GM11168 (cell line): ENCODE results near the gene HOXD1.

Experiments used
- in situ Hi-C: fragments of 300-500 bp; cut with MboI; formaldehyde crosslinking; loops from one replicate; pipeline ENCODE4 v1.12.0; 2022; ENCODE audit warnings: low sequenced_read_pairs; ENCODE audit not compliant: unreplicated experiment

The HOXD1 gene

DNA sequence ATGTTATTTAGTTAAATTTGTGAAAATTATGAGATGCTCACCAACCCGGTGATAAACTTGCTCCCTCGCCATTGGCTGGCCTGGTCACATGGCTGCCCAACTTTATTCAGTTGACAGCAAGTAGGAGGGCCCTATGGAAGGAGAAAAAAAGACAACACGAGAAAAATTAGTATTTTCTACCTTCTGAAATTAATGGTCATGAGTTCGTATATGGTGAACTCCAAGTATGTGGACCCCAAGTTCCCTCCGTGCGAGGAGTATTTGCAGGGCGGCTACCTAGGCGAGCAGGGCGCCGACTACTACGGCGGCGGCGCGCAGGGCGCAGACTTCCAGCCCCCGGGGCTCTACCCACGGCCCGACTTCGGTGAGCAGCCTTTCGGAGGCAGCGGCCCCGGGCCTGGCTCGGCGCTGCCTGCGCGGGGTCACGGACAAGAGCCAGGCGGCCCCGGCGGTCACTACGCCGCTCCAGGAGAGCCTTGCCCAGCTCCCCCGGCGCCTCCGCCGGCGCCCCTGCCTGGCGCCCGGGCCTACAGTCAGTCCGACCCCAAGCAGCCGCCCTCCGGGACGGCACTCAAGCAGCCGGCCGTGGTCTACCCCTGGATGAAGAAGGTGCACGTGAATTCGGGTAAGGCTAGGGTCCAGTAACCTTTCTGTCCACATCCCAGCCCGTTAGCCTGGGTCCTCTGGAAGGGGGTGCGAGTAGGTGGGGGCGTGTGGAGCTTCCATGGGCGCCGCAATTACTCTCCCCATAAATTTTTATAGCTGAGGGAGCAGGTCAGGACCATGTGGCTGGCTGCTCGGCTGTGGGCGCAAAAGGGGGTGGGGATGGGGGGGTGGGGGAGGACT is 36.8 kb upstream of the HOXD1 start, which contains the start of gene HOXD4:
Gene HOXD4 (plus strand): TSS at position 109 of the 846 bp plus-strand sequence. CDS start 84 bp downstream, at position 193.
- in situ Hi-C loops, result no loop called here

DNA sequence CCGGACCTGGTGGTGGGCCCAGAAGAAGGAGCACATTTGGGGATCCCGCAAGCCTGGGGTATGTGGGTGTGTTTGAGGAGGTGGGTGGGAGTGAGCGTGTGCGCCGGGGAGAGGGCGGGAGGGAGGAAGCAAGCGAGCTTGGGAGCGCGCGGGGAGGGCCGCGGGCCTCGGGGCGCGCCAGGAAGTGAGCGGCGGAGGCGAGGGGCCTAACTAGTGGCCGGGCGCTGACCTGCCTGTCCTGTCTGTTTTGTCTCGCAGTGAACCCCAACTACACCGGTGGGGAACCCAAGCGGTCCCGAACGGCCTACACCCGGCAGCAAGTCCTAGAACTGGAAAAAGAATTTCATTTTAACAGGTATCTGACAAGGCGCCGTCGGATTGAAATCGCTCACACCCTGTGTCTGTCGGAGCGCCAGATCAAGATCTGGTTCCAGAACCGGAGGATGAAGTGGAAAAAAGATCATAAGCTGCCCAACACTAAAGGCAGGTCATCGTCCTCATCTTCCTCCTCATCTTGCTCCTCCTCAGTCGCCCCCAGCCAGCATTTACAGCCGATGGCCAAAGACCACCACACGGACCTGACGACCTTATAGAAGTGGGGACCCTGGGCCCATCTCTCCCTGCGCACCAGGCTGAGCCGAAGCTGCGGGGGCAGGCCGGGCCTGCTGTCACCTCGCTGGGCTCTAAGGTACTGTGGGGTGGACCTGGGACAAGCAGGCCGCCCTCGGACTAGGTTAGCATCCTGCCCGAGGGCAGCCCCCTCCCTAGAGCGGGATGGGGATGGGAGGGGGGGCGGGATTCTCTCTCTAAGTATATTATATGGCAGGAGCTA is 35.9 kb upstream of the HOXD1 start:
- in situ Hi-C loops, result no loop called here

DNA sequence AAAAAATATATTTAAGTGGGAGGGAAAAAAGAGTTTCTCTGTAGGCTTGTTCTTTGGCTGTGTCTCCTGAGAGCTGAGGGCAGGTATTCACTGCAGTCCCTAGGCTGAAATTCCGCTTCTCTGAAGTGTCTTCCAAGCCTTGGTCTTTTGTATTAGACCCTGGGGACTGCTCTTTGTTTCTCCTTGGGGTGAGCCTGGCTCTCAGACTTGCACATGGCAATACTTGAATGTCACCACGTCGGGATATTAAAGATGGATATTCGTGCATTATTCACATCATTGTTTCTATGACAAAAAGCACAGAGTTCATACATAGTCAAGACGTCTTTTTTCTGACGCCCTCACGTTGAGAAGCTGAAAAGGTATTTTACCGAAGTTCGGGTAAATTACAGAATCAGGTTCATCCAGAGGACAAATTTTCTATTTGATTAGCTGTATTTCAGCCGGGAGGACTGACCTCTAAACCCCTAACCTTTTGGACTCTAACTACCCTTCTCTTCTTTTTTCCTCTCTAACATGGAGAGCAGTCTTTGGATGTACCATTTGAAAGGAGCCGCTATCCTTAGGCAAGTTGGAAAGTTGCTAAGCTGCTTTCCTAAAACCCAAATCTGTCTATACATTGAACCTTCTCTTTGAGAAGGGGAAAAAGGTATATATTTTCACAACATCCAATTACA is 33.8 kb upstream of the HOXD1 start:
- in situ Hi-C loops, result no loop called here

DNA sequence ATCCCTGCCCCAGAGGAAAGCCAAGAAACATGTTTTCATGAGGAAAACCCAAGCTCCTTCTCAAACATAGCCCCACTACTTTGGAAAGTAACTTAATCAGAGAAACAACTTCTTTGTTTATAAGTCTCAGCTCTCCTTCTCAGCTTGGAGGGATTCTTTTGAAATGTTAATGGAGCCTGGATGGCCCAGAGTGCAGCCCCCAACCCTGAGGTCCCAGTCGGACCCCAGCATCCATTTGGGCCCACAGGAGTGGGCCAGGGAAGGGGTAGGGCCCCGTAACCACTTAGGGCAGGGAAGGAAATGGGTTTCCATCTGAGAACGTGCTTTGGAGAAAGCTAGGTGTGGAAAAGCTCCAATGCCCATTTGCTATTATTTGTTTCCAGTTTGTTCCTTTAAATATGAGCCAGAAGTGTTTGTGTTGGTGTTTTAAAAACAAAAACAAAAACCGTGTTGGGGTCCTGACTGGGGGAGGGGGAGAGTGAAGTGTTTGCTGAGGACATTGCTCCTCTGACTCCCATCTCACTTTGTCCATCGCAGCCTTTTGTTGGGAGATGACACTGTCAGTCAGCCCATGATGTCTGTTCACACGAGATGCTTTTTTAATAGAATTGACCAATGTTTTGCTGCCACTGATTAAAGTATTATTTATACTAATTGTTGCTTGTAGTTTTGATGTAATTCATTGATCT is 33.0 kb upstream of the HOXD1 start:
- in situ Hi-C loops, result no loop called here

DNA sequence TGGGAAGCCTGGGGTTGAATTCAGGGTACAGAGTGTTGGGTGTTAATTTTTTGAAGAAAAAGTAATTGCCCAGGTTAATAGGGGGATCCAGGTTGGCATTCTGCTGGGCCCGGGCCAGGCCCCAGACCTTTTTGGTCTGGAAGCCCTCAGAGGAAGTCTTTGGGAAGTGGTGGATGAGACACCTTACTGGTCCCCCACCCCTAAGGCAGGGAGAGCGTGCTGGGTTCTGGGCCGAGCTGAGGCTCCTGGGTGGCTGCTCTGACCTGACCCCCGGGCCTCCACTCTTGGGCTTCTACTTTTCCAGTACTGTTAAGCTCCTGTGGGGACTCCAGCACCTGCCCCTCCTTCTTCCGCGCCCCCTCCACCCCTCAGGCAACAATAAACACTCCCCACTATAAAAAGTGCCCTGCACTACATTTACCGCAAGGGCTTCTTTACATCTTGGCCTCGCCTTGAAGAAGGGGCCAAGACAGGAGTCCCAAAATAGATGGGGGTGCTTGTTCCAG is 32.1 kb upstream of the HOXD1 start:
- in situ Hi-C loops, result no loop called here

DNA sequence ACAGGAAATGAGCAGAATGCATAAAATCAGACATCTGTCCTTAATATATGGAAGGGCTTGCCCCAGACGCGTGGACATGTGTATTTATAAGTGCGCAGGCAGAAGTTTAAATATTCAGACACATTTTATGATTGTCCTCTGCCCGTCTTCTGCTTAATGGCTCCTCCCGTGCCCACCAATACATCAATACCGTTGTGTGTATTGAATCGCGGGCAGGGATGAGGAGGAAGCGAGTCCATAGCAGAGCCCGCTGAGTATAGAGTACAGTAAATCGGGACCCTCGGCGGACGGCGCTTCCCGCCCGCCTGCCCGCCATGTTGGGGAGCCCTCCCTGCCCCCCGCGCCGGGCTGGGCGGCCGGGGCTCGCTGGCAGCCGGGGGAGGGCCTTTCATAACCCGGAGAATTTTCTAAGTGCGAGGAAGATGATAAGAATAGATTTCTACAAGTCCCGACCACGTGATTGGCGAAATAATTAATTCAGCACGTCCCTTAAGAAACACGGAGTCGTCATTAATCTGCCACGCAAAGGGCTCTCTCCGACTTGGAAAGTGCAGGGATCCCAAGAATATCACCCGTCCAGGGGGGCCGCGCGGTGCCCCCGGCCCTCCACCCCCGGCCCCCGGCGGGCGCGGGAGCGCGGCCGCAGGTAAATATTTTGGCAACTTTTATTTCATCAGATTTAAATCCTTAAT is 31.5 kb upstream of the HOXD1 start, which contains the start of gene HOXD3:
Gene HOXD3 (plus strand): TSS at position 501 of the 692 bp plus-strand sequence. CDS start 11,808 bp downstream, outside the sequence.
- in situ Hi-C loops, result no loop called here

DNA sequence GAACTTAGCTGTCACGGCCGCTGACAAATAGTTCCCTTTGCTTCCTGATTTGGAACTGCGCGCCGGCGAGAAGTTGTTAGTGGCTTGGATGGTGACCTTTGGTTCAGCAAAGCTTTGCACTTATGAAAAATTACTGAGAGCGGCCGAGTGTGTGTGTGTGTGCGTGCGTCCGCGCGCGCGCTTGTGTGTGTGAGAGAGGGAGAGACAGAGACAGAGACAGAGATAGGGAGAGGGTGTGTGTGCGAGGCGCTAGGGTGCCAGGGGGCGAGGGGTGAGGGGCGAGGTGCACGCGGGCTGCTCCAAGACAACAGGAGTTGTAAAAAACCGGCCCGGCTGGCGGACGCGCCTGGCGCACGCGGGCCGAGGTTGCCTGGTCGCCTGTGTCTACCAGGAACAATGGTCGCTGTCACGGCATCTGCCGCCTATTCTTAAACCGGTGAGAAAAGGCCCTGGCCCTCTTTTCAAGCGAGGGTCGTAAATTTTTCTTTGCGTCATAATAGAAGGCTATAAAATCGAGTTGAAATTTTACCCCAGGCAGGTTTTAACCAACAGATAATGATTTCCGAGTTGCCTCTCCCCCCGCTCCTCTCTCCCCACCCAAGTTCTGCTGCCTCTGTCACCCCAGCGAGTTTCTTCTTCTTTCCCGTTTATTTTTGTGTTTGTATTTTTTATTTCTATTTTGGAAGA is 30.8 kb upstream of the HOXD1 start:
- in situ Hi-C loops, result no loop called here

DNA sequence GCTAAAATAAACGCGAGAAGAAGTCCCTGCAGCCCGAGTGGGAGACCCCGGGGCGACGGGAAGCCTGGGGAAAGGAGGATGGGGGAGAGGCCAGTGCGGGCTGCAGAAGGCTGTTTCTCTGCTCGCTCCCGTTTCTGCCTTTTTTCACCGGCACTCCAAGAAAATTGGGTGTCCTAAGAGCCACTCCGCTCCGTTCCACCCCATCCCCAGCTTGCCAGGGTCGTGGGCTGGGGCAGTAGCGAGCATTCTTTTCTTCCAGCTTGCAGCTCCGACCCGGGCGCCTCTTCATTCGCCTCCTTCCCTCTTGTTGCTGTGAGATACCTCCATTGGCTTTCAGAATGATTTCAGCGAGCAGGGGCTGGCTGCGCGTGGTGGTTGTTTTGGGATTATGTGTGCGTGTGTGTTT is 30.3 kb upstream of the HOXD1 start:
- in situ Hi-C loops, result no loop called here

DNA sequence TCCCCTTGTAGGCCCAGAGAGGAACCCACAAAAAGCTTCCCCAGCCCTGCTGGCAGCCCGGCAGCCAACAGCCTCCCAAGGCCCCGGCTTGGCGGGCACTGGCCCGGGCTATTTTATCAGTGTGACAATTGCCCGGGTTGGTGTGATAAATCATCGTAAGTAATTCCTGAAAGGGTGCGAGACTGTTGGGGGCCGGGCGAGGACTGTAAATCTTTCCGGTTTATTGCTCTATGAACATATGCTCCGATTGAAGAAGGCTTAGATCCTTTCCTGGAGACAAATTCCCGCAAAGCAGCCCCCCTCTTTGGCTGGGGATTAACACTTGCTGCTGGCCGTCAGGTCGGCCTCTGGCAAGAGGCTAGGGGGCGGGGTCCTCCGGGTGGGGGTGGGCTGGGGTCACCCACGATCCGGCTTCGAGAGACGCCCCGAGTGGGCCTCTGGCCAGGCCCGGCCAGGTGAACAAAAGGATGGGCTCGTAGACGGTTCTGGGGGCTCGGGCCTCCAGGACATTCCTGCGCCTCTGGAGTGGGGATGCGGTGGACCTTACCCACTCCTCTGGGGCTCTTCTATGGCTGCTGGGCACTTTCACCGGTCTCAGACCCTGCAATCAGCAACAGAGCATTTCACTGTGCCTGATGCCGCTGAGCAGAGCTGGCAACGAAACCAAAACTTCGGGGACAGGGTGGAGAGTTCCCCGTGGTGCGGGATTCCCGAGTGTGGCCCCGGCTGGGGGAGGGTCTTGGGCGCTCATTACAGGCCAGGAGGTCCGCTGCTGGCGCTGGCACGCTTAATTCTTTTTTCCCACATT is 29.4 kb upstream of the HOXD1 start:
- in situ Hi-C loops, result no loop called here

DNA sequence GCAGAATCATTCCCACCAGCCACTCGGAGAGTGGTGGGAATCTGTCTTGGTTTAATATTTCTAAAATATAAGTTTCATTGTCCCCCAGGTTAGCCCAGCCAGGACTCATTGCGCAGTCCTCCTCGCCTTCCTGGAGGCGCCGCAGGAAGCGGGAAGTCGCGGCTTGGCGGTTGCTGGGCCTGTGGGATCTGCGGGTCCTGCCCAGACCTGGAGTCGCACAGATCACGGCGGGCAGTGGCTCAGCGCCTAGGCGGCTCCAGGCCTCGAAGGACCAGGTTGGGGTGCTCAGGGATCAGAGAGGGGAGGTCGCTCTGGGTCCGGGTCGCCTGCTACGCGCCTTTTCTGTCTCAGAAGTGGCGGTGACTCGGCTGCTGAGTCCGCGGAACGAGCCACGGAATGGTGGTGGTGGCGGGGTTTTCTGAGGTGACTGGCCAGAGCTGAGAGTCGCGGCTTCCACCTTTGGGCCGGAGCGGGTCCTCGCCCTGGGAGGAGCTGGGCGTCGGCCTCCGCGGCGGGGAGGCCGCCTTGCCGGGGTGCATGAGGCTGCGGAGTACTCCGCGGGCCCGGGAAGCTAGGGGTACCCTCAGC is 28.7 kb upstream of the HOXD1 start:
- in situ Hi-C loops, result no loop called here

DNA sequence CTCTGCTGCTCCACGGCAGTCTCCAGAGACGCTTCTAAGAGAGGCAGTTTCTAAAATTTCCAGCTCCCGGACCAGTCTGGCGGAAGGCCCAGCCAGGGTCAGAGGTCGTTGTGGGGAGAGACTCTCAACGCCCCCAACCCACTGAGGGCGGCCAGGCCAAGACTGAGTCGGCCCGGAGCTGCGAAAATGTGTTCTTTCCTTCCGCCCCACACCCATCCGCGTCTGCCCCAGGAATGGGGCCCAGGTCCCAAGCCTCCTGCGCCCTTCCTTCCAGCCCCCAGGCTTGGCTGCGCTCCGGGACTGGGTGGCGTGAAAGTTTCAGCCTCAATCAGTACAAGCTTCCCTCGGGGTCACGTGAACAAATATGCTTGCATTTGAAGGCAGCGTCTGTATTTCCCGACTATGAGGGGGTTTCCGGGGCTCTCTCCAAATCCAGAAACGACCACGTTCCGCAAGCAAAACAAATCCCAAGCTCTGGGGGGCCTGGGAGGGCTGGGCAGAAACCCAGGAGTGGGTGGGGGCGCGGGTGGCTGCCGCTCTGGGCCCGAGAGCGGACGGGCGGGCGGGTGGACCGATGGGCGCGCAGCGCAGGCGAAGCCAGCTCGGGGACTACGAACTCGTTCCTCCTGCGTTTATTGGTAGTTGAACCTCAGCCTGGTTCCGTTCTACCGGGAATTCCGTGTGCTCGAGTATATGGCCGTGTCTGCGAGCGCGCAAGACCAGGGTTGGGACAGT is 28.1 kb upstream of the HOXD1 start:
- in situ Hi-C loops, result no loop called here

DNA sequence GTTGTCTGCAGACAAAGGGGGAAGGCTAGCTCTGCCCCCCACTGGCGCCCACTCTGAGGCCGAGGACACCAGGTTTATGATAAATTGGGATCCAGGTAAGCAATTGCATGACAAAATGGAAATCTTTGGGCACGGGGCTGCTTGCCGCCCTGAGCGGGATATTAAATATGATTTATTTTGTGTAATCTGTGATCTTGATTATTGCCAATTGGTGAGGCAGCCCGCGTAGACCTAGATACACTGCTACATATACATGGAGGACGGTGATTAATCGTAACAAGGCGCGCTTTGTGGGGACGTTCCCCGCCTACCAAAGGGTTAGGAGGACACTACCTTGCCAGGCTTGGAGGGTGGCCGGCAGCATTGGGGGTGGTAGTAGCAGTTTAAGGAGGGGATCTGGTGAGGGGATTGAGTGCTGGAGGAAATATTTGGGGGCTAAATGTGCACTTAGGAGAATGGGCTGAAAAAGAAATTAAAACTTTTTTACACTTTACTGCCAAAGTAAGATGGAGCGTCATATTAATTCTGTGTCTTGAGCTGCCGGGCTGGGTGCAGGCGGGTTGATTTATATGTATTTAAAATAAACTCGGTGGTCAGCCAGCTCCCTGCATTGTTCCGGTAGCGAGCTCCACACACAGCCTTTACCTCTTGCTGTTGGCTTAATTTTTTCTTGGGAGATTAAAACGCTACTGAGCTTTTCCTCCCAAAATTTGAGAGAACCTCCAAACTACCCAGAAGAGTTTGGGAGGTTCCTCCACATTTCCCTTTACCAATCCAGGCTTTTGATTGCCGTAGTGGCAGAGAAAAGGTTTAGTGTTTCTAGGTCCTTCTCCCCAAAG is 27.3 kb upstream of the HOXD1 start:
- in situ Hi-C loops, result no loop called here

DNA sequence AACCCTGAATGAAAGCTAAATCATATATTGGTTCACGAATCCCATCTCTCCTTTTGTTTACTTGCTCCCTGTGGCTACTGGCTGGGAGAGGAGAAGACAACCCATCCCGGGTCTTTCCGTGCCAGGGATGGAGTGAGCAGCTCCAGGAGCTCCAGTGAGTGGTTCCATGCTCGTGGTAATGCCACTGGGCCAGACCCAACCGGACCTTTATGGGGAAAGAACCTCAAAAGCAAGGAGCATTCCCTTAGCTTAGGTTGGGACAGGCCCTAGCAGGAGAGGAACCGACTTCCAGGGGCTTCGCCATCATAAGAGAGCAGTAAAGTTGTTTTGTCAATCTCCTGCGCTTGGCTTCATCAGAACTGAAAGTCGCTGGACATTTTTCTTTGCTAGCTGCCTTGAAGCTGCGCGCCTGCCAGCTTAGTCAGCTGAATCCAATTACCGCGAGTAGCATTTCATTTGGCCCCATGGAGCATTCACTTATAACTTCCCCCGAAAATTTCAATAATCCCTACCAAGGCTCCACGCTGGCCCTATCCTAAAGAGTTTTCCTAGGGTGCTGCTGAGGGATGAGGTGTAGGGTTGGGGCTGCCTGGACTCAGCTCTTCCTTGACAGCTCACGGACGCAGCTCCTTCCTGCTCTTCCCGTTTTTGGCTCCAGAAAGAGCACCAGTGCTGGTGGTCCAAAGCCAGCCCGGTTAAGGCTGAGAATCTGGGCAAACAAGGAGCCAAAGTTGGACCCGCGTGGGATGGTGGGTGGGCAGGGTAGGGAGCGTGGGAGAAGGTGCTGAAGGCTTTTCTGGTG is 26.4 kb upstream of the HOXD1 start:
- in situ Hi-C loops, result no loop called here

DNA sequence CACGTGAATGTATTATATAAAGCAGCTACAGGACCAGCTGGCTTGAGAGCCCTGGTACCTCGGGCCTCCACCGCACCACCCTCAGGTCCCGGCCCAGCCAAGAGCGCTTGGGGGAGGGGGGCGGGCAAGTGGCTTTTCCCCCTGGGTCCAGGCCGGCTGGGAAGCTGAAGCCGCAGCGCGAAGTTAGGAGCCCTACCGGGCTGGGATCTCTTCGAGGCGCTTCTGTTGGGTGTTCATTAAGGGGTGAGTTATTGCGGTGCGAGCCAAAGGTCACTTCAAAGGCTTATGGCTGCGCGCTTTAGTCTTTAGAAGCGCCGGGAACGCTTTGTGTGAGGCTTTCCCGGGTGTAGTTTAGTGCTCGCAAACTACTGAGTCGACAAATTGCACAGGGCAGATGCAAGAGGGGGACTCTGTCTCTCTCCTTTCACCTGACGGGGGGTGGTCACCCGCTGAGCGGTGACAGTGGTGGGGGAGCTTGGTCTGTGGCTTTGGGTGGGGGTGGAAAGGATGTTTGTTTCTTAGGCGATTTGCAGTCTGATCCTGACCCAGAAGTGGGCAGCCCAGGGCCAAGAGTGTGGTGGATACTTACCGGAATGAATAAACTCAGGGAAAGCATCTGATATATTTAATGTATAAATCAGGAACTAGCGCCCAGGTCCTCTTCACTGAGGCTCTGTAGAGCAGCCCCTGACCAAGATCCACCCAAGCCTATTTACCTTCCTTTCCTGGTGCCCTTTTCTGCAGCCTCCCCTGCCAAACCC is 25.4 kb upstream of the HOXD1 start:
- in situ Hi-C loops, result no loop called here

DNA sequence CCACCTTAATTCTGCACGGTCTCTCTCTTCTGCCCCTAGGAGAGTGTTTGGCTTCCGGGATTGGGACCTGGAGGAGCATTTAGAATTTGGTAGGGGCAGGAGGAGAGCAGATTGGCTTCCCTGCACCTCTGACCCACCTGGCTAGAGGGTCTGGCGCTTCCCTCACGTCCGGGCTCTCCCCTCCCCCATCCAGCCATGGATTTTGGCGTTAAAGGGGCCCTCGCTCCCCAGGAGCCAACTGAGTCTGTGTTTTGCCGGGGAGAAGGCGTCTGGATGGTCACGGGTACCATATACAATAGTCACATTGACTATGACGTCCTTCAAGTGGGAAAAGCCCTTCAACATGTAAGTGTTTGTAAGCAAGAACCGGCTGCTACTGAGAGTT is 24.8 kb upstream of the HOXD1 start:
- in situ Hi-C loops, result no loop called here
